Coronary artery (tissue), 2 donors: ENCODE data around the gene OR8D2.

ENCODE experiments used
- DNase-seq: peaks from one replicate; pipeline ENCODE4 v3.0.0-alpha.2; 2017; ENCODE audit warnings: low spot score
- H3K27ac ChIP-seq, 2 donors: fragments of 200-600 bp; sonication (generic); one replicate each; pipeline ENCODE4 v1.5.1; 2016 to 2019
- H3K4me3 ChIP-seq: fragments of 200-600 bp; sonication (generic); 2 replicates; pipeline ENCODE4 v1.5.1; 2016; ENCODE audit warnings: mild to moderate bottlenecking, moderate library complexity
- CTCF ChIP-seq: fragments of 200-600 bp; sonication (generic); IDR thresholded peaks from one replicate; pipeline ENCODE4 v1.5.1; 2019; ENCODE audit warnings: antibody characterized with exemption

OR8D2 gene, protein sequence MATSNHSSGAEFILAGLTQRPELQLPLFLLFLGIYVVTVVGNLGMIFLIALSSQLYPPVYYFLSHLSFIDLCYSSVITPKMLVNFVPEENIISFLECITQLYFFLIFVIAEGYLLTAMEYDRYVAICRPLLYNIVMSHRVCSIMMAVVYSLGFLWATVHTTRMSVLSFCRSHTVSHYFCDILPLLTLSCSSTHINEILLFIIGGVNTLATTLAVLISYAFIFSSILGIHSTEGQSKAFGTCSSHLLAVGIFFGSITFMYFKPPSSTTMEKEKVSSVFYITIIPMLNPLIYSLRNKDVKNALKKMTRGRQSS

DNA sequence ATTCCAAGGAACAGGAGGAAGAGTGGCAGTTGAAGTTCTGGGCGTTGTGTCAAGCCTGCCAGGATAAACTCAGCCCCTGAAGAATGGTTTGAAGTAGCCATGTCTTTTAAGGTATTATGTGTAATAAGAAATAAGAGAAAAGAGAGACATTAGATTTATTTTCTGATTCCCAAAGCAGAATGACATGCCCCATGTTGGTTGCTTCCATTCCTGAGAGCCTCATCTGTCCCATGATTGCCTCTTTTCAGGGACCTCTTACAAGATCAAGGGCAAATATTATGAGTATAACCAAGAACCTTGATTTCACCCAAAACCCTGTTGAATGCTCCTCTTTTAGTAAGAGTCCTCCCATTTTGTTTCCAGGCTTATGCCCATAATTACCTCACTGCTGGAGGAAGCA, at the start of gene OR8D2:
OR8D2 (minus strand) TSS at position 101 of the 400 bp plus-strand sequence; CDS start at position 101, 0 bp downstream.
- DNase-seq: no peak
- H3K27ac ChIP-seq: no peak within 1 kb of the TSS
- TF ChIP-seq CTCF: no peak
- H3K4me3 ChIP-seq: no peak within 1 kb of the TSS

DNA sequence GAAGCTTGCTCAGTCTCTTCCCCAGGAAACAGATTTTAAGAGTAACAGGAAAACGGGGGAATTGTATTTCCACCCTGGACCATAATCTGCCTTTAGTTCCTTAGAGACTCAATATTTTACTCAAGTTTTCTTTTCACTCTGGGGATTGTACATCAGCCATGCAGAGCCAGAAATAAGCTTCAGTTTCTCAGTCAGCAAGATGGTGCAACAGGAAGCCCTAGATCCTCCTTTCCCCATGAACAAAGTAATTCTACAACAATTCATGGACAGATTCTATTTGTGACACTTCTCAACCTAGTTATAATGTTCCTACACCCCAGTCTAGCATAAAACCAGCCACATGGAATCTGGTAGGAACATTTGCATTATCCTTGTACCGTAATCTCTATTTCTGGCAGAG, 39.6 kb upstream of the OR8D2 start:
- no peak for DNase-seq
- no peak for TF ChIP-seq CTCF
- Histone ChIP-seq H3K4me3 (no peak overlapping the region), H3K27ac (no peak overlapping the region)

DNA sequence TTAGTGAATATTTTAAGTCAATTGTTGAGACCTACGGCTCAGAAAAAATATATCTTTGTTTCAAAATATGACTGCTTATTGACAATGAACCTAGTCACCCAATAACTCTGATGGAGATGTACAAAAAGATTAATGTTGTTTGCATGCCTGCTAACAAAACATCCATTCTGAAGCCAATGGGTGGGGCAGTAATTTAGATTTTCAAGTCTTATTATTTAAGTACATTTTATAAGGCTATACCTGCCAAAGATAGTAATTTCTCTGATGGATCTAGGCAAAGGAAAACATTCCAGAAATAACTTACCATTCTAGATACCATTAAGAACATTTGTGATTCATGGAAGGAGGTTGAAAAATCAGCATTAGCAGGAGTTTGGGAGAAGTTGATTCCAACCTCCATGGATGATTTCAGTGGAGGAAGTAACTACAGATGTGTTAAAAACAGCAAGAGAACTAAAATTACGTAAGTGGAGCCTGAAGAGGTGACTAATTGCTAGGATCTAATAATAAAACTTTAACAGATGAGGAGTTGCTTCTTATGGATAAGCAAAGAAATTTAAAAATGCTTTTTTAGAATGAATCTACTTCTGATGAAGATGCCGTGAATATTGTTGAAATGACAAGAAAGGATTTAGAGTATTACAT, 26.4 kb upstream of the OR8D2 start:
- Histone ChIP-seq H3K27ac (no peak overlapping the region), H3K4me3 (no peak overlapping the region)
- TF ChIP-seq CTCF: no peak
- DNase-seq: no peak

DNA sequence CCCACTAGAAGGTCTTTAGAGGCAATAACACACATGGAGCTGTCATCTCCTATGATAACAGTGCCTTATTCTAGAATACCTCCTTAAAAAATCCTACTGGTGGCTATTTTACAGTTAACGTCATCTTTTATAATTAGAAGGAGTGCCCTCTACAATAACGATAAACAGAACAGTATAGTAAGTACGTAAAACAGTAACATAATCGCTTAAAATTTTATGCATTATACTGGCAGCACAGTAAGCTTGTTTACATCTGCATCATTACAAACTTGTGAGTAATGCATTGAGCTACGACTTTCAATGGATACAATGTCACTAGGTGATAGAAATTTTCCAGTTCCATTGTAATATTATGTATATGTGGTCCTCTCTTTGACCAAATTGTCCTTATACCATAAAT, 24.3 kb upstream of the OR8D2 start:
- DNase-seq: no peak
- TF ChIP-seq CTCF: no peak
- Histone ChIP-seq H3K4me3 (no peak overlapping the region), H3K27ac (no peak overlapping the region)

DNA sequence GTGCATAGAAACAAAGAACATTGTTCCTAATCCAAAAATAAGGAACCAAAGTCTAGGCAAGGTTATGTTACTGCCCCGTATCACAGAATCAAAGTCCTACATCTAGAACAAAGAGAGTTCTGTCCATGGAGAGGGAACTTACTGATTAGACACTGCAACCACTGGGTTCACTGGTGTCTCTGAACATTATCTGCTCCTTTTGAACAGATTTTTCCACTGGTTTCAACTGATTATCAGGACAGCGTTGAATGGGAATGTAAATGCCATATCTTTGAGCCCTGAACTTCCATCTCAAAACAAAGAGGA, 20.1 kb upstream of the OR8D2 start:
- no peak overlapping the region for H3K27ac ChIP-seq
- no peak for DNase-seq
- TF ChIP-seq CTCF: no peak
- no peak overlapping the region for H3K4me3 ChIP-seq

DNA sequence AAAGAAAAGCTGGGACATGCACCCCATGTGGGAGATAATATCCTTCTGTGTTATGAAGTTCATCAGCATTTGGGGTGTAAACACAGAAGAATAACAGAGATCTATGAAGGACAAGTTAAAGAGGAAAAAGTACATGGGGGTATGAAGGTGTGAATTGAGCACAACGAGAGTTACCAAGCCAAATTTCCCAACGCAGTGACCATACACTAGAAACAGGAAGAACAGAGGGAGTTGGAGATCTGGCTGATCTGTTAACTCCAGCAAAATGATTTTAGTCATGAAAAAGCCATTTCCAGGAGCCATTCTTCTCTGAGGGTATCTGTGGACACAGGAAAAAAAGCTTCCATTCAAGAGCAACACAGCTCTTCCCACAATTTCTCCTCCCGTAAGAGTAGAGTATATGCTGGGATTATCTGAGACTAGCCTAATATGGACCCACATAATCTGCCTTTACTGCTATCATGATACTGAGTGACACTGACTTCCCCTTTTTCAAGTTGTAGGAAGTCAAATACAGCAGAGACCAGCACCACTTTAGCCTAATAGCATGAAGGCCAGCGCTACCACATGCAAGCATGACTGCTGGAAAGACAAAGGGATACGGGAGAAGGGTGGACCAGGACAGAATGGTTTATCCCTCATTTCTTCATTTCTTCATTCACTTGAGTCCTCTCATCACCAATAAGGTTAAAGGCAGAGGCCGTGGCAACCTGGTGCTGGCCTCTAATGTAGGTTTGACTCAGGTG, 19.6 kb upstream of the OR8D2 start:
- no peak for DNase-seq
- no peak for TF ChIP-seq CTCF
- no peak overlapping the region for H3K4me3 ChIP-seq
- H3K27ac ChIP-seq: no peak overlapping the region
